ENCODE results near the gene S100A10. TPM values are rescaled to one million over a fixed set of nuclear protein-coding genes. Genes with fewer than 3 reads are reported as not detected.

Gene S100A10
- total RNA-seq, 4 donors from 2014 or later = 11.2 to 64.0 (median 35.6) TPM

DNA sequence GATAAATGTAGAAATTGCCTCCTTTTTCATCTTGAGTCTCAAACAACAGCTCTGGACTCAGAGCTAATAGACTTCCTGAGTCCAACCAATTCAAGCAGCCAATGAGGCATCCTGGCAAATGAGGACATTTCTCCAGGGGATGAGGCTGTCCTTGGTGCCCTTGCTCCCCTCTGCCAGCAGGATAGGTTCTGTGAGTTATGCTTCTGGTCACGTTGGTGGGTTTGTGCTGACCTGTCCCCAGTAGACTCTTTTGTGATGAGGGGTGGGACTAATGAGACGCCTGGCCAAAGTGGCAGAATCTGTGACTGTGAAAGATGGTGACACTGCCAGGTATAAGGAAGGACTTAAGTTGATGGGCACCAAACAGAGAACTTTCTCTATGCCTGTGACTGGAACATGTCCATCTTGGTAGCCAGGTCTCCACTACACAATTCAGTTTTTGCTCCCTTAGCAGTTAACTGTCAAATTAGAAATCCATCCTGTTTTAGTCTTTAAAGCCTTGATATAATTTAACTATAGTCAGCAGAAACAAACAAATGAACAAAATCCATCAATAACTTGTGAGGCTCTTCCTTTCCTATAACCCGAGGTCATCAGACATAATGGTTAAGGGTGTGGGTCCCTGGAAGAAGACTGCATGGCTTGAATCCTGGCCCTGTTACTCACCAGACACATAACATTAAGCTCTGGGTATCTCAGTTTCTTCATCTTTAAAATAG lies 48.6 kb downstream of the S100A10 start:
- TF ChIP-seq CTCF (IDR thresholded peaks at IDR 0.05) (no peak), POLR2A (IDR thresholded peaks at IDR 0.05) (no peak)
- DNase-seq = no peak
- Histone ChIP-seq H3K4me1 (peaks cover 7 to 43% of the 10 kb centered on the region in 2 donors), H3K27me3 (no peaks in the 10 kb centered on the region), H3K9me3 (no peaks in the 10 kb centered on the region), H3K27ac (peak overlapping the region in 1 of 3 donors; percentile 49), H3K4me3 (replicated peaks in 1 of 3) (no peak overlapping the region), H3K36me3 (no peaks in the 10 kb centered on the region)
- WGBS, 2 donors = 58 to 81% methylated on average over 3 of the region's 3 CpGs
- intact Hi-C loops (cut with DNase I) = no loop called here

- WGBS, 2 donors = 48 to 52% methylated on average over 7 of the region's 7 CpGs
- TF ChIP-seq POLR2A (IDR thresholded peaks at IDR 0.05) (no peak), CTCF (IDR thresholded peaks at IDR 0.05) (no peak)
- Histone ChIP-seq H3K36me3 (no peaks in the 10 kb centered on the region), H3K27ac (peak overlapping the region in 1 of 3 donors; percentile 19), H3K27me3 (no peaks in the 10 kb centered on the region), H3K4me1 (peaks cover 7 to 43% of the 10 kb centered on the region in 2 donors), H3K4me3 (replicated peaks in 1 of 3) (no peak overlapping the region), H3K9me3 (no peaks in the 10 kb centered on the region)
- intact Hi-C loops (cut with DNase I) = no loop called here
- DNase-seq = no peak
Observed at GRCh38 chr1:151944126-151944856, 49.4 kb downstream of the S100A10 start.

GRCh38 chr1:151943591-151943990 lies 50.1 kb downstream of the S100A10 start:
- Histone ChIP-seq H3K4me1 (peaks cover 7 to 43% of the 10 kb centered on the region in 2 donors), H3K27ac (no peak overlapping the region), H3K9me3 (no peaks in the 10 kb centered on the region), H3K27me3 (no peaks in the 10 kb centered on the region), H3K36me3 (no peaks in the 10 kb centered on the region), H3K4me3 (replicated peaks in 1 of 3) (no peak overlapping the region)
- 88 to 93% methylated on average over 1 of the region's 1 CpG for WGBS, 2 donors
- TF ChIP-seq POLR2A (IDR thresholded peaks at IDR 0.05) (no peak), CTCF (IDR thresholded peaks at IDR 0.05) (no peak)
- no peak for DNase-seq
- intact Hi-C loops (cut with DNase I) = no loop called here

GRCh38 chr1:151942882-151943281 lies 50.8 kb downstream of the S100A10 start:
- DNase-seq = no peak
- H3K36me3 ChIP-seq = no peaks in the 10 kb centered on the region
- H3K9me3 ChIP-seq = no peaks in the 10 kb centered on the region
- peaks cover 7 to 43% of the 10 kb centered on the region in 2 donors for H3K4me1 ChIP-seq
- 79 to 81% methylated on average over 1 of the region's 1 CpG for WGBS, 2 donors
- no peak overlapping the region for H3K4me3 ChIP-seq (replicated peaks in 1 of 3)
- intact Hi-C loops (cut with DNase I) = no loop called here
- no peak overlapping the region for H3K27ac ChIP-seq
- no peak for TF ChIP-seq CTCF (IDR thresholded peaks at IDR 0.05)
- H3K27me3 ChIP-seq = no peaks in the 10 kb centered on the region

- no peak overlapping the region for H3K4me3 ChIP-seq (replicated peaks in 1 of 3)
- H3K27me3 ChIP-seq = no peaks in the 10 kb centered on the region
- peaks cover 7 to 33% of the 10 kb centered on the region in 2 donors for H3K4me1 ChIP-seq
- WGBS, 2 donors = 67 to 76% methylated on average over 1 of the region's 1 CpG
- no peak for TF ChIP-seq CTCF (IDR thresholded peaks at IDR 0.05)
- no peak for TF ChIP-seq POLR2A (IDR thresholded peaks at IDR 0.05)
- intact Hi-C loops (cut with DNase I) = no loop called here
- H3K9me3 ChIP-seq = no peaks in the 10 kb centered on the region
- DNase-seq = no peak
- H3K27ac ChIP-seq = peak overlapping the region in 2 of 3 donors; percentile 27 to 55
- H3K36me3 ChIP-seq = no peaks in the 10 kb centered on the region
Observed at GRCh38 chr1:151940541-151940940, 53.1 kb downstream of the S100A10 start.

All from thyroid gland (tissue), 4 donors.